ENCODE results near the gene CETN1.

Gene CETN1

DNA sequence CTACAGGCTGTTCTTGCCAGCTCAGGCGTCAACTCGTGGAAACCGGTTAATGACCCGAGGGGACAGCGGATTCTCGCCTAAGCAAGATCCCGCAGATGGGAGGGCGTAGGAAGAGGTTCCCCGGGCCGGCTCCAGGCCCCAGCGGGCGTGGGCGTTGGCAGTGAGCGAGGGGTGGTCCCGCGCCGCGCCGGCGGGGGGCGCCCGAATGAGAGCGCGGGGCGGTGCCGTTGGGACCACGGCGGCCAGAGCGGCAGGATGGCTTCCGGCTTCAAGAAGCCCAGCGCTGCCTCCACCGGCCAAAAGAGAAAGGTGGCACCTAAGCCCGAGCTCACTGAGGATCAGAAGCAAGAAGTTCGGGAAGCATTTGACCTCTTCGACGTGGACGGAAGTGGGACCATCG lies at the start of gene CETN1:
CETN1 (plus strand) TSS at position 227 of the 400 bp plus-strand sequence; CDS start at position 256, 29 bp downstream.
- DNase-seq (no peak), ATAC-seq (no peak)

DNA sequence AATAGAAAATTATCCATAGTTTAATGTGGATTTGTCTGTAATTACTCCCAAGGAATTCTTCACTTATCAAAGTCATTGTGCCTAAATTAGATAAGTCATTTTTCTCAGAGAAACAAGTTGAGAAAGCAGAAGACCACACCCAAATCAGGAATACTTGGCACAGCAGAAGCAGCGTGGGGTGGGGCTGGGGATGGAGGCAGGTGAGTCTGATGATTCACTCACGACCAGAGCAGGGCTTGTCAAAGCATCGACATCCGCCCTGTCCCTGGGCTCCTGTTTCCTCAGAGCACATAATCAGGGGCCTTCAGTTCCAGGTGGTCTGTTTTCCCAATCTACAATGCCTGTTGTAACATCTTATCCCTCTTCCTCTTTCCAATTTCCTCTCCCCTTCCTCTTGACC lies 48.2 kb upstream of the CETN1 start:
- no peak for DNase-seq
- ATAC-seq: no peak

DNA sequence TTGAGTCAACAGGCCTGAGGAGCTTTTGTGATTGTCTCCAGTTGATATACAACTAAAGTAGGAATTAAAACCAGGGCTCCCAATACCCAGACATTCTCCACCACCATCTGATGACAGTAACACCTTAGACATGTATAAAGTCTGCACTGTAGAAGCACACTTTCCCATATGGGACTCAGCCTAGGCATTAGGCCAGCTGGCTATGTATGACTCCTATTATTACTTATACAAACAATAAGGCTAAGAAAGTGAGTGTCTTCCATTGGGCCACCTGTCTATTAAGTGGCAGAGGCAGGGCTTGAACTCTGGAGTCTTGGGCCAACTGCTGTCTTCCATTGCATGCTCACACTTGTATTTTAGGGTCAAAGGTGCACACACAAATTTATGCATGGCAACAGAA lies 47.5 kb upstream of the CETN1 start:
- ATAC-seq (no peak), DNase-seq (no peak)

GRCh38 chr18:533995-534601 lies 46.1 kb upstream of the CETN1 start:
- DNase-seq (no peak), ATAC-seq (no peak)

DNA sequence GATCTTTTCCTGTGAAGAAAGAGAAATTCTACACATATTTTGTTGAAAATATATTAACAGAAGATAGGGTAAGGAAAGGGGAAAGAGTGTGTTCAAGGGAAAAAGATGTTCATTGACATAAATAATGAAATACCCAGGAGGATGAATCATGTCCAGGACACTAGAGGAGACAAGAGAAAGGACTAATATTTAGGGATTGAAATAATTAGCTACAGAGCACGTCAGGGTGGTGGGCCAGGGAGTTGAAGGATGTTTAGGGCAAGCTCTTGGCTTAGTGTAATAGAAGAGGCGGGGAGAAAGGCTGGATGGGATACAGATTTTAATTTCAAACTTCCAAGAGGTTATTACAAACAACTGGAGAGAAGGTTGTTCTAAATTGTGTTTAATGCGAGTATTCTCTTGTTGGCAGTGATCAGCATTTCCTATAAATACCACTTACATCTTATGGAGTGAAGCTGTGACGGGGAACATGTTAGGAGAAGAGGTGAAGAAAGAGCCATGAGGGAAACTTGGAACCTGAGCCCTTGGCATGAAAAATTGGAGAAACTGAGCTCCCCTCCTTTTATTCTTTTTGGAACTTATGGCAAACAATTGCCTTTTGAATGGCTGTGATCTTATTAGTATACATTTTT lies 36.6 kb upstream of the CETN1 start:
- ATAC-seq (no peak), DNase-seq (no peak)

DNA sequence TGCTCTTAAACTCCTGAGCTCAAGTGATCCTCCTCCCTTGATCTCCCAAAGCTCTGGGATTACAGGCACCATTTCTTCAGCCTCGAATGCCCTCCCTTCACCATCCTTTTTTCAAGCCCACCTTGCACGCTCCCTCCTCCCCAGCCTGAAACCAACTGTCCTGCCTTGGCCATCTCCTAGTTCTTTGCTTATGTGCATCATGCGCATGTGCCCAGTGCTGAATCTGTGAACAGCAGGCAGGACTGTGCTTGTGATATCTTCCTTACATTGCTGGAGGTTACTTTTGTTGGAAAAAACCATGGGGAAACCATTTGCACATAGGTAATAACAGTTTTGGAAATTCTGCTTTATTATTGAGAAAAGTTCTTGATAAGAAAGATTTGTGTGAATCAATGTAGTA lies 30.2 kb upstream of the CETN1 start:
- DNase-seq (no peak), ATAC-seq (no peak)

GRCh38 chr18:551404-552061 lies 28.6 kb upstream of the CETN1 start:
- no peak for DNase-seq

GRCh38 chr18:555705-556457 lies 24.3 kb upstream of the CETN1 start:
- DNase-seq (no peak), ATAC-seq (no peak)

More at GRCh38 chr18:551404-552061, 28.6 kb upstream of the CETN1 start:
- no peak for ATAC-seq

DNA sequence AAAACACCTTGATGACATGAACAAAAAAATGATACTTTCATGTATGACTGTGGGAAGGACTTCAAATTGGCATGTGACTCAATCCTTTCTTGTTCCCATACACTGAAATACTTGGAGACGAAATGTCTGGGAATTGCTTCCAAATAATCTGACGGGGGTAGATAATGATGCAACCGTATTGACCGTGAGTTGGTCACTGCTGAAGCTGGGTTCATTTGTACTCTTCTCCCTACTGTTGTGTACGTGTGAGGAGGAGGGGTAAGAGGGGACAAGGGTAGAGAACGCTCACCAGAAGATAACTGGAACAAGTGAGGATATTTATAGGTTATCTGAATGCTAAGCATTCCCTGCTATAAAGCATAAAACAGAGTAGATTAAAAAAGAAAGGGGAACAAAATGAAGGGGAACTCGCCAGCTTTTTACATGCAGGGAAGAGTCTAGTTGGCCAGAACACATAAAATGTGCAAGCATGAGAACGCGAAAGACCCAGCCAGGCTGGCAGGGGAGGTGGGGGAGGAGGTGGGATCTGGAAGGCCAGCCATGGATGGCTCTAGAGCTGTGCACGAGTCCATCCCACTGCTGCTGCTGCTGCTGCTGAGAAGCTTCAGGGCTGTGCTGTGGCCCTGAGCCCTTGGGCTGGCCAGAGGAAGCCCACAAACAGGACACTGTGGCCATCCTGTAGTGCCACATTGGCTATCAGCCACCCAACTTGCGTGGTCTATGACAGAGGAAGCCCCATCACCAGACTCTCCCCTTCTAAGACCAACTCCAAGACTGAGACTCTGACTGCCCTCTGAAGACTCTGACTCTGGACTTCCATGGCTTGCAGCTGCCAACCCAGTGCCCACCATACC lies 15.2 kb upstream of the CETN1 start:
- DNase-seq (no peak), ATAC-seq (no peak)

GRCh38 chr18:565562-566061 lies 14.6 kb upstream of the CETN1 start:
- DNase-seq: no peak
- no peak for ATAC-seq

DNA sequence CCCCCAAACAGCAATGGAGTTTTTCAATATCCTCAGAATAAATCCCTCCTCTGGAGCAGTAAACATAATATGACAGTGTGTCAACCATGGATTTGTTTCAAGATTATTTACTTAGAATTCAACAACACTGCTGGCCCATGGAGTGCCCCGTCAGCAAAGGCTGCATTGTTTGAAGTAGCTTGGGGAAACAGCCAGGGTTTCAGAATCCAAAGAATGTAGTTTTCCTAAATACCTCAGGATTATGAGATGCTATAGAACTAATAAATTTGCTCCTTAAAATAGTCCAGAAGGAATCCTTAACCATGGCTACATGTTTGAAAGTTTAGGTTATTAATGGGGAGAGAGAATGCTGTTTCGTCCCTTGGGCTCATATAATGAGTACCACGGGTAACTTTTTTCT lies 13.1 kb upstream of the CETN1 start:
- no peak for ATAC-seq
- DNase-seq: no peak

- no peak for ATAC-seq
- no peak for DNase-seq
Observed at GRCh38 chr18:568731-569130, 11.4 kb upstream of the CETN1 start.

GRCh38 chr18:570256-570655 lies 9.9 kb upstream of the CETN1 start:
- DNase-seq (no peak), ATAC-seq (no peak)

GRCh38 chr18:570697-571096 lies 9.5 kb upstream of the CETN1 start:
- no peak for DNase-seq
- ATAC-seq: no peak

DNA sequence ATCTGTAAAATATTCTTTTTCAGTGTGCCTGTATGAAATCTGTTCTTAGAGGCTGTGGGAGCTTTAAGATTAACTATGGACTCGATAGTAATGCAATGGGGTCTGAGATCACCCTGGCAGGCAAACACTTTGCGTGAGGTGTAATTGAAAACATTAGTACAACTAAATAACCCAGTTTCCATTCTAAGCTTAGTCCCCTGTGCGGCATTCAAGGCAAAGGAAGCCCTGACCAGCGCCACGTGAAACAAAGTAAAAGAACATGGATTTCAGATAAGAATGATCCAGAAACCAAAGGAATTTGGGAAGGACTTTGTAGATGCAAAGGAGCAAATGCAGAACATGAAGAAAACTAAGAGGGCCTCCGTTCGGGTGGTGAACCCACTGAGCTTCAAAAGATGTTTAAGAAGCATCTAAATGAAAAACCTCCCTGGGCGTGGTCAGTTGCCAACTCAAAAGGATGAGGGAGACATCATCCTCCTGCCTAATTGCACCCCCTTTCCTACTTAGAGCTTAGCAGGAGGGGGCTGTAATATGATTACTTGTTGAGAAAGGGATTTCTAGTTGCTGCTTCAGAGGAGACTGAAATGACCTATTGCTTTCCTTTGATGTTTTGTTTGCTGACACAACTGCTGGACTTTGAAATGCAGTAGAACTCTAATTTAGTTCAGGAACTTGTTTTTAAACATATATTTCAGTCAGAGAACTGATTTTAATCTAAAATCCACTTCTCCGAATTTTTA lies 7.9 kb upstream of the CETN1 start:
- ATAC-seq (no peak), DNase-seq (no peak)

GRCh38 chr18:572831-573289 lies 7.3 kb upstream of the CETN1 start:
- ATAC-seq: no peak
- no peak for DNase-seq

DNA sequence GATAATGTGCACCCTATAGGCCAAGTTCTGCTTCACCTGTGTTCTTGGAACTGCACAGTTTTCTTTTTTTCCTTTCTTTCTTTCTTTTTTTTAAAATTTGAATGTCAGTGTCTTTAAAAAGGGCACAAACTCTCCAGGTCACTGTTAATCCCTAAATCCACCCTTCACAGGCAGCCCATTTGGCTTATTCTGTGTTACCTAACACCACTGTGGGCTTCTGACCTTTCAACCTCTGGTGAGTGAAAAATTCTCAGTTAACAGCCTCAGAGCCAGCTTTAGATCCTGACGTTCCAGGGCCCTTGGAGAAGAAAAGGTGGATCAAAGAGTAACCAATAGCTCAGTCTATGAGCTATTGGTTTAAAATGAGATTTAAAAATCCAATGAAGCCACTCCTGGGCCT lies 6.8 kb upstream of the CETN1 start:
- DNase-seq: no peak
- ATAC-seq: no peak

DNA sequence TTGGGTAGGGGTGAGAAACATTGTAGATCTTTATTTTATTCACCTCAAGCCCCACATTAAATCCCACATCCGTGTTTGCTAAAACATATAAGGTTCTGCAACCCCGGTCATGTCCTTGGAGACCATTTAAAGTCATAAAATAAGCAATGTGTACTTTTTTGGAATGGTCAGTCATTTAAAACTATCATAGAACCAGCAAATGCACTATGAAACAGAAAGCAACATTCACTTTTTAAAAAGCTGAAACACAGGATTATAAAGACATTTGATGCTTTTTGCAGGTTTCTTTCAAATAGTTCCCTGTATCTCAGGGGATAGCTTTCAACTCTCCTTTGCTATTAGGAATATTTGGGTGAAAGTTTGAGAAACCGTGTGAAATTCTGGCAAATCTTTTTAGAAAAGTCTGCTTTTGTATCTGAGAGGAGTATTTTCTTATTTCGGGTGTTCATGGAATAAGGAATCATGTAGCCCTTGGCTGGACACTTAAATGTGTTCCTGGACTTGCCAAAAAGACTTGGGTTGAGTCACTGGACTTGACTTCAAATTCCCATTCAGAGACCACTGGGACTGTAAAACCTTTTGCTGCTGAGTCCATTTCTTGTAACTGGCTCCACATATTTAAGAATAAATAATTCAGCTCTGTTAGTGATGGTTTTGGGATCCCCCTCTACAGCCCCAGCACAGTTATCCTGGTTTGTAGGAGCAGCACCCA lies 5.9 kb upstream of the CETN1 start:
- ATAC-seq (no peak), DNase-seq (no peak)

- no peak for DNase-seq
- no peak for ATAC-seq
Observed at GRCh38 chr18:574865-575645, 5.1 kb upstream of the CETN1 start.

DNA sequence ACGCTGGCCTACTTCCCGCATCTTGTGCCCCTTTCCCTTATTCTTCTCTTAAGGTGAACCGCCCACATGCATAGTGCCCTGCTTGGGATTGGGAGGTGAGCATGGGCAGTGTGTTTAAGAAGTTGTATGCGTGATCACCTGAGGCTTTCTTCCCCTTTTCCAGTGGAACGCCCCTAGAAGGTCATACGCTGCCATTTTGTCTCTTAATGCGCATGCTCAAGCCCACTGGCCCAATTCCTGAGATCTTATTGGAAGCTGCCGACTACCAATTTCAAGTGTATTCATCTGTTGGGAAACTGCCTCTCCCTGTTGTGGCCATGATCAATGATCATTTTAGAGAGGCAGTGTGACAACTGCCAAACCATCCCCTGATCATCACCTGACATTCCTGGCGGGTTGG lies 3.3 kb upstream of the CETN1 start:
- ATAC-seq: no peak

More for the DNA sequence above, 3.3 kb upstream of the CETN1 start:
- no peak for DNase-seq
